Breast epithelium (tissue), 4 donors: Measurements from ENCODE around the gene ME2. TPM values are rescaled to one million over a fixed set of nuclear protein-coding genes. Genes with fewer than 3 reads are reported as not detected.

Experiments used
- DNase-seq, 2 donors: peaks; one replicate each; pipeline ENCODE4 v3.0.0-alpha.2; 2019; ENCODE audit warnings: low spot score in 2 of 2
- H3K27ac ChIP-seq, 2 donors: fragments of 200-600 bp; sonication (generic) in 1 of 2; one replicate each; pipeline ENCODE4 v1.5.1; 2016 to 2019; ENCODE audit warnings: mild to moderate bottlenecking in 1 of 2
- H3K27me3 ChIP-seq, 2 donors: fragments of 200-600 bp; sonication (generic) in 1 of 2; one replicate each; pipeline versions ENCODE4 v1.5.1 to v1.6.0; 2017 to 2019; ENCODE audit warnings: control low read depth in 1 of 2, mild to moderate bottlenecking in 1 of 2
- H3K36me3 ChIP-seq: fragments of 200-600 bp; one replicate; pipeline ENCODE4 v1.5.1; 2019
- H3K4me1 ChIP-seq, 2 donors: fragments of 200-600 bp; sonication (generic); one replicate each; pipeline ENCODE4 v1.5.1; 2016 to 2019; ENCODE audit warnings: control low read depth in 1 of 2
- H3K4me3 ChIP-seq, 3 donors: fragments of 200-600 bp; sonication (generic); 1 replicate in 2 of 3; 2 replicates in 1 of 3; pipeline ENCODE4 v1.5.1; 2016 to 2019; ENCODE audit warnings: mild to moderate bottlenecking in 3 of 3, moderate library complexity in 2 of 3
- H3K9me3 ChIP-seq, 2 donors: fragments of 200-600 bp; sonication (generic) in 1 of 2; one replicate each; pipeline ENCODE4 v1.5.1; 2016 to 2019; ENCODE audit warnings: control low read depth in 1 of 2
- POLR2A ChIP-seq: fragments of 450-650 bp; IDR thresholded peaks from one replicate; pipeline ENCODE4 v1.6.1; 2016; ENCODE audit warnings: antibody characterized with exemption, mild to moderate bottlenecking, moderate library complexity
- POLR2AphosphoS5 ChIP-seq, 3 donors: sonication (generic); formaldehyde crosslinking; IDR thresholded peaks; one replicate each; pipeline ENCODE4 v1.6.1; 2017; ENCODE audit warnings: antibody characterized with exemption in 3 of 3
- intact Hi-C: fragments of 100-400 bp; cut with DNase I; formaldehyde crosslinking; loops from one replicate; pipeline ENCODE4 v1.15.1; 2023; ENCODE audit warnings: low total_unique reads
- total RNA-seq, 3 donors: library from RNA; depleted of rRNA; stranded (reverse); fragments of >200 nt; gene quantifications; one replicate each; pipeline ENCODE4 v1.1.0, GENCODE V29; 2016
- TF ChIP-seq, protein P1 (sequence below), 3 donors: fragments of 450-650 bp; IDR thresholded peaks; one replicate each; pipeline ENCODE4 v1.5.1; 2016 to 2017; ENCODE audit warnings: antibody characterized with exemption in 3 of 3, mild to moderate bottlenecking in 3 of 3, moderate library complexity in 3 of 3

Gene ME2
- total RNA-seq, 3 donors from 2014 or later, result 33.4 to 37.8 (median 37.3) TPM

GRCh38 chr18:50862401-50862800 is 16.5 kb upstream of the ME2 start:
- H3K27me3 ChIP-seq, result no peaks in the 10 kb centered on the region
- intact Hi-C loops, result no loop called here
- H3K4me1 ChIP-seq, result no peaks in the 10 kb centered on the region
- H3K36me3 ChIP-seq, result no peaks in the 10 kb centered on the region
- H3K27ac ChIP-seq, result no peak overlapping the region
- no peaks in the 10 kb centered on the region for H3K9me3 ChIP-seq
- DNase-seq, result no peak
- H3K4me3 ChIP-seq, result no peak overlapping the region
- no peak for TF ChIP-seq POLR2A
- TF ChIP-seq, protein P1, sequence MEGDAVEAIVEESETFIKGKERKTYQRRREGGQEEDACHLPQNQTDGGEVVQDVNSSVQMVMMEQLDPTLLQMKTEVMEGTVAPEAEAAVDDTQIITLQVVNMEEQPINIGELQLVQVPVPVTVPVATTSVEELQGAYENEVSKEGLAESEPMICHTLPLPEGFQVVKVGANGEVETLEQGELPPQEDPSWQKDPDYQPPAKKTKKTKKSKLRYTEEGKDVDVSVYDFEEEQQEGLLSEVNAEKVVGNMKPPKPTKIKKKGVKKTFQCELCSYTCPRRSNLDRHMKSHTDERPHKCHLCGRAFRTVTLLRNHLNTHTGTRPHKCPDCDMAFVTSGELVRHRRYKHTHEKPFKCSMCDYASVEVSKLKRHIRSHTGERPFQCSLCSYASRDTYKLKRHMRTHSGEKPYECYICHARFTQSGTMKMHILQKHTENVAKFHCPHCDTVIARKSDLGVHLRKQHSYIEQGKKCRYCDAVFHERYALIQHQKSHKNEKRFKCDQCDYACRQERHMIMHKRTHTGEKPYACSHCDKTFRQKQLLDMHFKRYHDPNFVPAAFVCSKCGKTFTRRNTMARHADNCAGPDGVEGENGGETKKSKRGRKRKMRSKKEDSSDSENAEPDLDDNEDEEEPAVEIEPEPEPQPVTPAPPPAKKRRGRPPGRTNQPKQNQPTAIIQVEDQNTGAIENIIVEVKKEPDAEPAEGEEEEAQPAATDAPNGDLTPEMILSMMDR (IDR thresholded peaks at IDR 0.05), result no peak
- TF ChIP-seq POLR2AphosphoS5 (IDR thresholded peaks at IDR 0.05), result no peak

- Histone ChIP-seq H3K36me3 (no peaks in the 10 kb centered on the region), H3K27ac (no peak overlapping the region), H3K4me1 (no peaks in the 10 kb centered on the region), H3K4me3 (no peak overlapping the region), H3K27me3 (no peaks in the 10 kb centered on the region), H3K9me3 (no peaks in the 10 kb centered on the region)
- intact Hi-C loops, result no loop called here
- no peak for DNase-seq
- TF ChIP-seq POLR2A (no peak), POLR2AphosphoS5 (IDR thresholded peaks at IDR 0.05) (no peak)
- TF ChIP-seq, protein P1 (IDR thresholded peaks at IDR 0.05), result no peak
These were observed 15.0 kb upstream of the ME2 start for GRCh38 chr18:50863840-50864375.

- DNase-seq, result no peak
These were observed 12.2 kb upstream of the ME2 start for GRCh38 chr18:50866765-50867164.

GRCh38 chr18:50869150-50869549 is 9.8 kb upstream of the ME2 start:
- no peaks in the 10 kb centered on the region for H3K9me3 ChIP-seq
- DNase-seq, result no peak
- no peak overlapping the region for H3K4me3 ChIP-seq
- intact Hi-C loops, result no loop called here
- H3K27me3 ChIP-seq, result no peaks in the 10 kb centered on the region
- no peak for TF ChIP-seq POLR2AphosphoS5 (IDR thresholded peaks at IDR 0.05)
- TF ChIP-seq, protein P1 (IDR thresholded peaks at IDR 0.05), result no peak
- TF ChIP-seq POLR2A, result no peak
- no peaks in the 10 kb centered on the region for H3K36me3 ChIP-seq
- H3K4me1 ChIP-seq, result no peaks in the 10 kb centered on the region
- no peak overlapping the region for H3K27ac ChIP-seq

More at GRCh38 chr18:50866765-50867164, 12.2 kb upstream of the ME2 start:
- Histone ChIP-seq H3K27me3 (no peaks in the 10 kb centered on the region), H3K27ac (no peak overlapping the region), H3K4me3 (no peak overlapping the region), H3K4me1 (no peaks in the 10 kb centered on the region), H3K36me3 (no peaks in the 10 kb centered on the region), H3K9me3 (no peaks in the 10 kb centered on the region)
- TF ChIP-seq, protein P1 (IDR thresholded peaks at IDR 0.05), result no peak
- no peak for TF ChIP-seq POLR2AphosphoS5 (IDR thresholded peaks at IDR 0.05)
- TF ChIP-seq POLR2A, result no peak
- intact Hi-C loops, result no loop called here

- Histone ChIP-seq H3K4me1 (no peaks in the 10 kb centered on the region), H3K4me3 (no peak overlapping the region), H3K27ac (no peak overlapping the region), H3K9me3 (no peaks in the 10 kb centered on the region), H3K27me3 (no peaks in the 10 kb centered on the region), H3K36me3 (no peaks in the 10 kb centered on the region)
- peak in 1 of 2 donors; percentile 44 for DNase-seq
- no peak for TF ChIP-seq POLR2AphosphoS5 (IDR thresholded peaks at IDR 0.05)
- no peak for TF ChIP-seq POLR2A
- TF ChIP-seq, protein P1 (IDR thresholded peaks at IDR 0.05), result no peak
- intact Hi-C loops, result no loop called here
These were observed 8.6 kb upstream of the ME2 start for GRCh38 chr18:50870138-50870845.
